Measurements from ENCODE around the gene CAMKK2.

- TF ChIP-seq, protein P1, sequence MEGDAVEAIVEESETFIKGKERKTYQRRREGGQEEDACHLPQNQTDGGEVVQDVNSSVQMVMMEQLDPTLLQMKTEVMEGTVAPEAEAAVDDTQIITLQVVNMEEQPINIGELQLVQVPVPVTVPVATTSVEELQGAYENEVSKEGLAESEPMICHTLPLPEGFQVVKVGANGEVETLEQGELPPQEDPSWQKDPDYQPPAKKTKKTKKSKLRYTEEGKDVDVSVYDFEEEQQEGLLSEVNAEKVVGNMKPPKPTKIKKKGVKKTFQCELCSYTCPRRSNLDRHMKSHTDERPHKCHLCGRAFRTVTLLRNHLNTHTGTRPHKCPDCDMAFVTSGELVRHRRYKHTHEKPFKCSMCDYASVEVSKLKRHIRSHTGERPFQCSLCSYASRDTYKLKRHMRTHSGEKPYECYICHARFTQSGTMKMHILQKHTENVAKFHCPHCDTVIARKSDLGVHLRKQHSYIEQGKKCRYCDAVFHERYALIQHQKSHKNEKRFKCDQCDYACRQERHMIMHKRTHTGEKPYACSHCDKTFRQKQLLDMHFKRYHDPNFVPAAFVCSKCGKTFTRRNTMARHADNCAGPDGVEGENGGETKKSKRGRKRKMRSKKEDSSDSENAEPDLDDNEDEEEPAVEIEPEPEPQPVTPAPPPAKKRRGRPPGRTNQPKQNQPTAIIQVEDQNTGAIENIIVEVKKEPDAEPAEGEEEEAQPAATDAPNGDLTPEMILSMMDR (IDR thresholded peaks at IDR 0.05), result no peak
- TF ChIP-seq POLR2A (IDR thresholded peaks at IDR 0.05), result no peak
These were observed 23.1 kb downstream of the CAMKK2 start for GRCh38 chr12:121273364-121273896.
